PC-9 (cell line): ENCODE measurements around the gene TBX15. TPM values are rescaled to one million over a fixed set of nuclear protein-coding genes. Genes with fewer than 3 reads are reported as not detected.

Source experiments
- Bru-seq: library from RNA; stranded (reverse); fragments of 400-500 nt; gene quantifications from one replicate; lab custom pipeline; 2021; lab: Mats Ljungman, UMichigan
- BruChase-seq, 2 experiments: library from RNA; stranded (reverse); fragments of 400-500 nt; gene quantifications; one replicate each; lab custom pipeline; 2021; lab: Mats Ljungman, UMichigan
- BruUV-seq: library from RNA; stranded (reverse); fragments of 400-500 nt; replicated peaks from 2 replicates; lab custom pipeline; 2021; lab: Mats Ljungman, UMichigan
- CTCF ChIA-PET: fragments of 300-600 bp; sonication (Branson Sonifier 250); formaldehyde crosslinking; loops from one replicate; lab custom pipeline; 2022; ENCODE audit warnings: antibody characterized with exemption; lab: Charles Lee
- POLR2A ChIA-PET: fragments of 300-600 bp; sonication (Branson Sonifier 250); formaldehyde crosslinking; loops from one replicate; lab custom pipeline; 2022; ENCODE audit warnings: antibody characterized with exemption; ENCODE audit not compliant: unreplicated experiment; lab: Charles Lee
- DNase-seq, 2 experiments: peaks; one replicate each; pipeline versions ENCODE4 v3.0.0 to v3.0.0-alpha.2; 2015 to 2022; ENCODE audit warnings: mixed read lengths in 1 of 2
- H2AFZ ChIP-seq: fragments of 200-600 bp; sonication (generic); 2 replicates; pipeline ENCODE4 v1.8.1; 2017; ENCODE audit warnings: antibody characterized with exemption
- H3F3A ChIP-seq: fragments of 200-600 bp; sonication (generic); 2 replicates; pipeline ENCODE4 v1.8.1; 2017; ENCODE audit warnings: antibody characterized with exemption, mild to moderate bottlenecking, low read depth; ENCODE audit not compliant: insufficient read depth
- H3K27ac ChIP-seq: fragments of 200-600 bp; sonication (generic); 2 replicates; pipeline ENCODE4 v1.6.1; 2016; ENCODE audit warnings: mixed run types
- H3K27me3 ChIP-seq: fragments of 200-600 bp; sonication (generic); 2 replicates; pipeline ENCODE4 v1.6.1; 2016; ENCODE audit warnings: low read depth, mixed run types; ENCODE audit not compliant: insufficient read depth
- H3K36me3 ChIP-seq: fragments of 200-600 bp; sonication (generic); 2 replicates; pipeline ENCODE4 v1.6.1; 2016; ENCODE audit warnings: low read depth, mixed run types
- H3K4me1 ChIP-seq: fragments of 200-600 bp; sonication (generic); replicated peaks from 2 replicates; pipeline ENCODE4 v1.6.1; 2016; ENCODE audit warnings: mixed run types; ENCODE audit not compliant: insufficient read depth
- H3K4me2 ChIP-seq: fragments of 200-600 bp; sonication (generic); 2 replicates; pipeline ENCODE4 v1.6.1; 2017; ENCODE audit warnings: mixed run types
- H3K4me3 ChIP-seq: fragments of 200-600 bp; sonication (generic); 2 replicates; pipeline ENCODE4 v1.6.1; 2016; ENCODE audit warnings: mixed run types
- H3K79me2 ChIP-seq: fragments of 200-600 bp; sonication (generic); 2 replicates; pipeline ENCODE4 v1.6.1; 2017; ENCODE audit warnings: low read depth, mixed run types
- H3K9me2 ChIP-seq: fragments of 200-600 bp; sonication (generic); 2 replicates; pipeline ENCODE4 v1.8.1; 2017; ENCODE audit warnings: mild to moderate bottlenecking; ENCODE audit not compliant: insufficient read depth
- H3K9me3 ChIP-seq: fragments of 200-600 bp; sonication (generic); 2 replicates; pipeline ENCODE4 v1.8.1; 2016; ENCODE audit warnings: low read depth; ENCODE audit not compliant: insufficient read depth
- H4K20me1 ChIP-seq: fragments of 200-600 bp; sonication (generic); 2 replicates; pipeline ENCODE4 v1.8.1; 2017; ENCODE audit not compliant: insufficient read depth
- CTCF ChIP-seq: fragments of 200-600 bp; sonication (generic); conservative IDR thresholded peaks from 2 replicates; pipeline ENCODE4 v1.6.1; 2017; ENCODE audit warnings: mixed run types, antibody characterized with exemption, mild to moderate bottlenecking, moderate library complexity
- EZH2 ChIP-seq: fragments of 200-600 bp; sonication (generic); IDR thresholded peaks from 2 replicates; pipeline ENCODE4 v1.8.0; 2017; ENCODE audit warnings: antibody characterized with exemption, low read depth
- intact Hi-C: fragments of 100-400 bp; cut with micrococcal nuclease; formaldehyde crosslinking; loops from one replicate; pipeline ENCODE4 v1.10.0; 2022; ENCODE audit not compliant: unreplicated experiment
- long read RNA-seq: library from polyadenylated mRNA; stranded (forward); transcript quantifications from one replicate; pipeline ENCODE4 v2.0.0, GENCODE V29; 2022
- total RNA-seq: library from RNA; stranded (reverse); gene quantifications from 2 replicates; pipeline ENCODE4 v1.2.3, GENCODE V29; 2021

TBX15 gene
- total RNA-seq (not detected in 2 replicates), Bru-seq, nascent RNA (percentile 15 among the genes with signal in this experiment), BruChase-seq, experiment 1, labeled RNA remaining after a 2-hour chase (percentile 20 among the genes with signal in this experiment), BruChase-seq, experiment 2, labeled RNA remaining after a 6-hour chase (percentile 15 among the genes with signal in this experiment)
- long read RNA-seq = 0 reads

- TF ChIP-seq EZH2 (no peak), CTCF (no peak)
- no peak within 1 kb of the TSS for H3K4me3 ChIP-seq
- no peaks in the 10 kb centered on the region for H3K36me3 ChIP-seq
- intact Hi-C loops = no loop called here
- no peak for DNase-seq
- H4K20me1 ChIP-seq = no peaks in the 10 kb centered on the region
- no peak within 1 kb of the TSS for H2AFZ ChIP-seq
- H3K27me3 ChIP-seq = peaks cover 58% of the 10 kb centered on the region
- no TSS peak for BruUV-seq
- no peaks in the 10 kb centered on the region for H3K79me2 ChIP-seq
- H3K4me2 ChIP-seq = no peak within 1 kb of the TSS
- H3K9me3 ChIP-seq = no peaks in the 10 kb centered on the region
- no peaks in the 10 kb centered on the region for H3K4me1 ChIP-seq
- H3K27ac ChIP-seq = no peak within 1 kb of the TSS
- no peaks in the 10 kb centered on the region for H3K9me2 ChIP-seq
- POLR2A ChIA-PET = no interaction called here
- H3F3A ChIP-seq = no peaks in the 10 kb centered on the region
- CTCF ChIA-PET = no interaction called here
Measured at GRCh38 chr1:118988186-118989005, at the start of gene TBX15. Gene TBX15, minus strand, starts transcription at chr1:118988343. Its CDS starts 548 bp downstream, at chr1:118987795.

DNA sequence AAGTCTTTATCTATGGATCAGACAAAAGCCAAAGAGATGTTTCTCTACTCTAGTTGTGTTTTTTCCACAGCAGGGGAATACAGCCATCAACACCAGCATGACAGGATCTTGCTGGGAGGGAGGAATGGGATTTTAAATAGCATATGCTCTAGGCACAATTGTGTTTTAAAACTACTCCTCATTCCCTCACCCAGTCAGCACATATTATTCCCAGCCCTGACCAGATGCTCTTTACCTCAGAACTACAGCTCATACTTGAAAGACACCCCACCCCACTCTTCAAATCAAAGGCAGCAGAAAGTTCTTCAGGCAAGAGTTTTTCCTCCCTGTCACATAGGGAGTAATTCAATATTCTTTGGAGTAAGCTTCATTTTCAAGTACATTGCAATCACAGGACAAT, 46.2 kb upstream of the TBX15 start:
- Histone ChIP-seq H3K27me3 (no peaks in the 10 kb centered on the region), H3K79me2 (no peaks in the 10 kb centered on the region), H3K9me3 (no peaks in the 10 kb centered on the region), H2AFZ (no peak overlapping the region), H3F3A (no peaks in the 10 kb centered on the region), H3K4me2 (no peak overlapping the region), H3K27ac (no peak overlapping the region), H4K20me1 (no peaks in the 10 kb centered on the region), H3K4me3 (no peak overlapping the region), H3K36me3 (no peaks in the 10 kb centered on the region), H3K9me2 (no peaks in the 10 kb centered on the region), H3K4me1 (no peaks in the 10 kb centered on the region)
- ChIA-PET POLR2A (no interaction called here), CTCF (no interaction called here)
- BruUV-seq = no TSS peak
- no peak for TF ChIP-seq EZH2
- no peak for TF ChIP-seq CTCF
- intact Hi-C loops = no loop called here
- no peak for DNase-seq

GRCh38 chr1:119032986-119033385, 44.8 kb upstream of the TBX15 start:
- no peaks in the 10 kb centered on the region for H3K36me3 ChIP-seq
- DNase-seq = no peak
- H3K27me3 ChIP-seq = no peaks in the 10 kb centered on the region
- H3K4me2 ChIP-seq = no peak overlapping the region
- no peaks in the 10 kb centered on the region for H3K79me2 ChIP-seq
- no peaks in the 10 kb centered on the region for H4K20me1 ChIP-seq
- H2AFZ ChIP-seq = no peak overlapping the region
- no TSS peak for BruUV-seq
- no peaks in the 10 kb centered on the region for H3F3A ChIP-seq
- ChIA-PET CTCF (no interaction called here), POLR2A (no interaction called here)
- intact Hi-C loops = no loop called here
- no peaks in the 10 kb centered on the region for H3K4me1 ChIP-seq
- no peak overlapping the region for H3K4me3 ChIP-seq
- no peak overlapping the region for H3K27ac ChIP-seq
- TF ChIP-seq CTCF (no peak), EZH2 (no peak)
- no peaks in the 10 kb centered on the region for H3K9me2 ChIP-seq
- no peaks in the 10 kb centered on the region for H3K9me3 ChIP-seq
